H1 (cell line): ENCODE measurements around the gene MT1B. TPM values are rescaled to one million over a fixed set of nuclear protein-coding genes. Genes with fewer than 3 reads are reported as not detected.

ENCODE experiments used
- CEBPB ChIP-seq: IDR thresholded peaks from 2 replicates; pipeline ENCODE4 v1.6.1; 2012; ENCODE audit warnings: low read depth, low read length
- EZH2 ChIP-seq: fragments of 200-600 bp; sonication (generic); IDR thresholded peaks from 2 replicates; pipeline ENCODE4 v1.7.1; 2012; ENCODE audit warnings: low read depth, mild to moderate bottlenecking, moderate library complexity, low read length, inconsistent platforms; ENCODE audit not compliant: severe bottlenecking
- KDM4A ChIP-seq: IDR thresholded peaks from one replicate; pipeline ENCODE4 v1.7.1; 2012; ENCODE audit warnings: low read depth, mild to moderate bottlenecking, moderate library complexity, low read length, inconsistent platforms; ENCODE audit not compliant: severe bottlenecking
- POLR2AphosphoS5 ChIP-seq: IDR thresholded peaks from 2 replicates; pipeline ENCODE4 v1.6.1; 2011; ENCODE audit warnings: low read depth, low read length
- SIRT6 ChIP-seq: IDR thresholded peaks from one replicate; pipeline ENCODE4 v1.7.1; 2012; ENCODE audit warnings: low read length, inconsistent platforms
- TBP ChIP-seq: IDR thresholded peaks from 2 replicates; pipeline ENCODE4 v1.6.1; 2011; ENCODE audit warnings: low read depth, low read length, improper control_type of control experiment
- TCF12 ChIP-seq: IDR thresholded peaks from 2 replicates; pipeline ENCODE4 v1.6.1; 2011; ENCODE audit warnings: low read depth, mild to moderate bottlenecking, low read length
- YY1 ChIP-seq: IDR thresholded peaks from 2 replicates; pipeline ENCODE4 v1.6.1; 2011; ENCODE audit warnings: low read depth, mild to moderate bottlenecking, low read length
- polyA plus RNA-seq, 7 experiments: library from polyadenylated mRNA; depleted of rRNA in 3 of 7; stranded (reverse) in 5 of 7; unstranded in 2 of 7; fragments of >200 nt in 5 of 7; fragments of 200-250 nt in 2 of 7; gene quantifications; 1 replicate in 5 of 7; 2 replicates in 1 of 7; 4 replicates in 1 of 7; pipeline versions ENCODE4 v1.2.1 to v1.2.3, GENCODE V29; 2011 to 2013; ENCODE audit warnings: missing spikeins in 2 of 7, mixed read lengths in 2 of 7
- total RNA-seq: library from RNA; stranded (reverse); fragmentation: NEBNext Ultra II Directional; extraction: Animal tissue kit (Norgen Biotek cat#: 25700); gene quantifications from 2 replicates; pipeline ENCODE4 v1.2.1, GENCODE V29; 2021

MT1B gene
- total and polyA plus RNA-seq, 2 of the 8 experiments (the other 6 are each of a cell fraction or from before 2014, with no cell fraction given): not detected

DNA sequence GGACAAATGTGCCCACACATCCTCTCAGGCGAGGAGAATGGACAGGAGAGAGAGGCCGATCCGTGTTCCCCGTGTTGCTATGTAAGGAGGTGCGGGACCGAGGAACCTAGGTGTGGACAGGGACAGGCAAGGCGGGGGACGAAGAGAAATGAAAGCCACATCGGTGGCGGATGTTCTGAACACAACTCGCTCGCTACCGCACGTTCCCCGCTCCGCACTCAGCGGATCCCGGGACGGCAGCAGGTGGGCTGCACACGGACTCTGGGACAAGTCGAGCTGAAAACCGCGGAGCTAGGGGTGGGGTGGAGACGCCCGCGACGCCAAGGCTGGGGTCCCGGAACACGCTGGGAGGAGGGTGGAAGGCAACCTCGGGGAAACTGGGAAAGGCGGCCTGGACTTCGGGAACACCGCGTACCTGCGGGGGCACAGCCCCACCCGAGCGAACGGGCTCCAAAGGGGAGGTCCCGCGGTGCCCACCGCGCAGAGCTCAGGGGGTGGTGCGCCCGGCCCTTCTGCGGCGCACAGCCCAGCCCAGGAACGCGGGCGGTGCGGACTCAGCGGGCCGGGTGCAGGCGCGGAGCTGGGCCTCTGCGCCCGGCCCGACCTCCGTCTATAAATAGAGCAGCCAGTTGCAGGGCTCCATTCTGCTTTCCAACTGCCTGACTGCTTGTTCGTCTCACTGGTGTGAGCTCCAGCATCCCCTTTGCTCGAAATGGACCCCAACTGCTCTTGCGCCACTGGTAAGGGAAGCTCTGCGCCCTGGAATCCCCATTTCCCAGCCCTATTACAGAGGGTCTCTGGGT, 26.3 kb upstream of the MT1B start, which contains the start of gene MT1E (continued):
- TF ChIP-seq SIRT6: no peak
- TF ChIP-seq CEBPB: no peak
- TF ChIP-seq POLR2AphosphoS5: no peak
- peak; percentile 65 for TF ChIP-seq KDM4A
- no peak for TF ChIP-seq YY1
- peak; percentile 97 for TF ChIP-seq EZH2
- TF ChIP-seq TCF12: 0 out of 2 replicates have a peak, but pooled peaks have one; percentile 22
- peak; percentile 87; the same call in 1 of the 2 replicates for TF ChIP-seq TBP
